ENCODE measurements around the gene HTR5A.
"Not testable (repeated sequence)": the region's sequence is repeated elsewhere in the genome, so short reads cannot be mapped to it uniquely, and the experiment has no call there.

The HTR5A gene

GRCh38 chr7:155069992-155070751, at the start of gene HTR5A:
Gene HTR5A, plus strand, starts transcription at chr7:155070324. Its CDS starts 576 bp downstream, at chr7:155070900.
- peak; percentile 10 for DNase-seq

GRCh38 chr7:155020996-155021395, 49.1 kb upstream of the HTR5A start:
- no peak for DNase-seq

- no peak for DNase-seq
Measured at GRCh38 chr7:155021699-155022145, 48.4 kb upstream of the HTR5A start.

- no peak for DNase-seq
Measured at GRCh38 chr7:155027879-155028278, 42.2 kb upstream of the HTR5A start.

GRCh38 chr7:155032978-155033377, 37.1 kb upstream of the HTR5A start:
- DNase-seq = no peak

GRCh38 chr7:155034495-155034894, 35.6 kb upstream of the HTR5A start:
- not testable (repeated sequence) for DNase-seq

GRCh38 chr7:155038335-155038734, 31.8 kb upstream of the HTR5A start:
- DNase-seq = no peak

GRCh38 chr7:155043756-155044155, 26.4 kb upstream of the HTR5A start:
- no peak for DNase-seq

GRCh38 chr7:155048006-155048405, 22.1 kb upstream of the HTR5A start:
- DNase-seq = no peak

GRCh38 chr7:155051355-155051754, 18.8 kb upstream of the HTR5A start:
- no peak for DNase-seq

GRCh38 chr7:155053002-155053401, 17.1 kb upstream of the HTR5A start:
- no peak for DNase-seq

GRCh38 chr7:155054761-155055160, 15.4 kb upstream of the HTR5A start:
- DNase-seq = no peak

GRCh38 chr7:155057076-155057475, 13.0 kb upstream of the HTR5A start:
- peak; percentile 59 for DNase-seq

GRCh38 chr7:155058896-155059295, 11.2 kb upstream of the HTR5A start:
- DNase-seq = no peak

GRCh38 chr7:155059703-155060102, 10.4 kb upstream of the HTR5A start:
- no peak for DNase-seq

- DNase-seq = no peak
Measured at GRCh38 chr7:155062411-155062810, 7.7 kb upstream of the HTR5A start.

- peak; percentile 6 for DNase-seq
Measured at GRCh38 chr7:155064186-155064585, 5.9 kb upstream of the HTR5A start.

GRCh38 chr7:155066417-155066950, 3.6 kb upstream of the HTR5A start:
- no peak for DNase-seq

GRCh38 chr7:155071121-155071651, 1.1 kb downstream of the HTR5A start:
- no peak for DNase-seq

- DNase-seq = no peak
Measured at GRCh38 chr7:155071916-155072571, 1.9 kb downstream of the HTR5A start.

GRCh38 chr7:155073922-155074321, 3.8 kb downstream of the HTR5A start:
- no peak for DNase-seq

- DNase-seq = no peak
Measured at GRCh38 chr7:155084021-155084420, 13.9 kb downstream of the HTR5A start.

- no peak for DNase-seq
Measured at GRCh38 chr7:155084969-155085368, 14.8 kb downstream of the HTR5A start.

- no peak for DNase-seq
Measured at GRCh38 chr7:155090684-155091083, 20.6 kb downstream of the HTR5A start.
